Measurements from ENCODE around the gene NEK6.

The NEK6 gene

GRCh38 chr9:124306098-124306735 is 48.5 kb downstream of the NEK6 start:
- Histone ChIP-seq H3K4me3 (ENCODE audit: low read depth, low read length) (no peak overlapping the region), H3K36me3 (no peaks in the 10 kb centered on the region), H3K4me1 (no peaks in the 10 kb centered on the region), H3K27me3 (no peaks in the 10 kb centered on the region), H3K9me3 (no peaks in the 10 kb centered on the region)
- TF ChIP-seq CTCF (IDR thresholded peaks at IDR 0.05; ENCODE audit: low read depth, low read length): no peak
- no peak for DNase-seq

- Histone ChIP-seq H3K4me3 (ENCODE audit: low read depth, low read length) (no peak overlapping the region), H3K27me3 (no peaks in the 10 kb centered on the region), H3K9me3 (no peaks in the 10 kb centered on the region), H3K36me3 (no peaks in the 10 kb centered on the region), H3K4me1 (no peaks in the 10 kb centered on the region)
- no peak for DNase-seq
- TF ChIP-seq CTCF (IDR thresholded peaks at IDR 0.05; ENCODE audit: low read depth, low read length): no peak
Measured at GRCh38 chr9:124307379-124308030, 49.8 kb downstream of the NEK6 start.

- Histone ChIP-seq H3K4me1 (no peaks in the 10 kb centered on the region), H3K36me3 (no peaks in the 10 kb centered on the region), H3K9me3 (no peaks in the 10 kb centered on the region), H3K4me3 (ENCODE audit: low read depth, low read length) (no peak overlapping the region), H3K27me3 (no peaks in the 10 kb centered on the region)
- no peak for DNase-seq
- TF ChIP-seq CTCF (IDR thresholded peaks at IDR 0.05; ENCODE audit: low read depth, low read length): no peak
Measured at GRCh38 chr9:124308606-124309491, 51.1 kb downstream of the NEK6 start.

- TF ChIP-seq CTCF (IDR thresholded peaks at IDR 0.05; ENCODE audit: low read depth, low read length): no peak
- DNase-seq: no peak
Measured at GRCh38 chr9:124309667-124310084, 51.9 kb downstream of the NEK6 start.

GRCh38 chr9:124311283-124311682 is 53.5 kb downstream of the NEK6 start:
- Histone ChIP-seq H3K36me3 (no peaks in the 10 kb centered on the region), H3K4me1 (no peaks in the 10 kb centered on the region), H3K27me3 (no peaks in the 10 kb centered on the region), H3K4me3 (ENCODE audit: low read depth, low read length) (no peak overlapping the region), H3K9me3 (no peaks in the 10 kb centered on the region)
- no peak for DNase-seq
- TF ChIP-seq CTCF (IDR thresholded peaks at IDR 0.05; ENCODE audit: low read depth, low read length): no peak

More at GRCh38 chr9:124309667-124310084, 51.9 kb downstream of the NEK6 start:
- no peaks in the 10 kb centered on the region for H3K9me3 ChIP-seq
- no peaks in the 10 kb centered on the region for H3K4me1 ChIP-seq
- H3K36me3 ChIP-seq: no peaks in the 10 kb centered on the region
- H3K4me3 ChIP-seq (ENCODE audit: low read depth, low read length): no peak overlapping the region
- H3K27me3 ChIP-seq: no peaks in the 10 kb centered on the region

Data from BE2C (cell line).